Midbrain (tissue), 1 donor: ENCODE results near the gene CHERP.

Experiments used
- DNase-seq: peaks from one replicate; lab custom pipeline; 2025; lab: John Stamatoyannopoulos, UW

CHERP gene

DNA sequence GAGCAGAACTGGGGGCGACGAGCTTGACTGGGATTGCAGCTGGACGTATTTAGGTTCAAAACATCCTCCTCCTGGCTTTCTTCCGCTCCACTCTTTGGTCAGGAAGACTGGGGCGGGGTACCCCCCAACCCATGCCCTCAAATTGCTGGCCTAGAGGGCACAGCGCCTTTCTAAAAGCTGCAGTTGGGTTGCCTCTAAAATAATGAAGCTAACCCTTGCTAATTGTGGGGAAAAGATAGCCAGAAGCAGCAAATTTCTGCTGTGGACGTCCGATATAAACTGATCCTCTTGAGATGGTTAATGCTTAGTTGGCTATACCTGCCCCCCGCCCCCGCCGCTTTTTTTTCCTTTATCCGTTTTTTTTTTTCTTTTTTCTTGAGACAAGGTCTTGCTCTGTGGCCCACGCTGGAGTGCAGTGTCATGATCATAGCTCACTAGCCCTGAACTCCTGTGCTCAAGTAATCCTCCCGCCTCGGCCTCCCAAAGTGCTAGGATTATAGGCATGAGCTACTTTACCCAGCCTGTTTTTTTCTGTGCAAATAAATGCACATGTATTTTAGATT lies 754 bp upstream of the CHERP start:
- DNase-seq = peak; percentile 55

DNA sequence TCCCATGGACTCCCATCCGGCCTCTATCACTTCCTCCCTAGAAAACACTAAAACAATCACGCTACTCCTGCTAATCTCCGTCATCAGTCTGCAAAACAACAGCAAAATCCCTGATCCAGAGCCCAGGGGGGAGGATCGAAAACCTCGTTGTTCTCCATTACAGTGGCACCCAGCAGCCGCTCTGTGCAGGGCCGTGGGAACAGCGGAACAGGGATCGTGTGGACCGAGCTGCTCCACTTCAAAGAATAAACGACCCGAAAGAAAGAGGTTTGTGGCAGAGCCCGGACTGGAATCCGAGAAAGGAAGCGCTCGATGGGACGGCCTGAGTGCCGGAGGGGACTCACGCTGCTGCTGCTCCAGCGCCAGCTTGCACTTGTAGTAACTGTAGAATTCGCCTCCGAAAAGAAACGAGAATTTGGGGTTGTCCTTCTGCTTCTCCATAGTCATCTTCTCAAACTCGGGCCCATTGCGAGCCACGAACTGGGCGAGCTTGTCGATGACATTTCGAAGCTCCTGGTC lies 652 bp downstream of the CHERP start:
- no peak for DNase-seq

DNA sequence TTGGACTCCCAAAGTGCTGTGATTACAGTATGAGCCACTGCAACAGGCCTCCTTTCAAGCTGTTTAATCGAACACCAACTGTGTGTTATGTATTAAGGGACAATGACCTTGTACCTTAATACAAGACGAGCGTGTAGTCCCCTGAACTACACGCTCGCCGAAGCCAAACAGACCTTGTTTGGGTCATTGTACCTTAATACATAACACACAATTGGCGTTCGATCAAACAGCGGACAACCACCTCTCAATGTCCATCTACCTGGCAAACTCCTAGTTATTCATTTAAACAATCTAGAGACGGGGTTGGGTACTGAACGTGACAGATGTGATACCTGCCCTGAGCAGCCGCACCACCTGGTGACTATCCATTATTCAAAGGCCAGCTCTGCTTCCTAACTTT lies 1.3 kb downstream of the CHERP start:
- no peak for DNase-seq

DNA sequence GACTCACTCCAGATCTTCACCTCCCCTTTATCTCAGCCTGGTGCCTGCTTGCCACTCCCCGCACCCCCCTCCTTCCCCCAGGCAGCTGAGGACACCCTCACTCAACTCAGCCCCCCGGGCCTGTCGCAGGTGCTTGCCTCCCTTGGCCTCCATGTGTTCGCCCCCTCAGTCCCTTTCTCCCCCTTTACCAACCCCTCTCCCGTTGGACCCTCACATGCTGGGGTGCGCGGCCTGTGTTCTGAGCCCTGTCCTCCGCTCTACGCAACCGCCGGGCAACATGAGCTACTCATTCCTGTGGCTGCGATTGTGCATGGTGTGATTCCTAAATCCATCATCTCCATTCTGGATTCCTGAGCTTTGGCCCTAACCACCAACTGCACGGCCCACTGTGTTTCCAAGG lies 5.1 kb downstream of the CHERP start:
- no peak for DNase-seq

DNA sequence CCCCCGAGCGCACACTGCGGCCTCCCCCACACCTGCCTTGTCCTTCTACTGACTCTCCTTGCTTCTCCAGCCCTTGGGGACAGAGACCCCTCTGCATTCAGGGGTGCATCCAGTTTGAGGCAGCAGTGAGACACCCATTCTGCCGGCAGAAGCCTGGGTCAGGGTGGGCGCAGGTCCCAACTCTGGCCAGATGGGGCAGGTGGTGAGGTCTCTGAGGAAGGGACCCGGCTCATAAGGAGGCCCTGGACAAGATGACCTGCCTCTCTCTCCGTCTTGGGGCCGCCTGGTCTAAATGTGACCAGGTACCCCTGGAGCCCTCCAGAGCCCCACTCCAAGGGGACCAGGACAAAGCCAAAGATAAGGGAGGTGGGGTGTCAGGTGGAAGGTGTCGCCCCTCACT lies 6.1 kb downstream of the CHERP start:
- no peak for DNase-seq

DNA sequence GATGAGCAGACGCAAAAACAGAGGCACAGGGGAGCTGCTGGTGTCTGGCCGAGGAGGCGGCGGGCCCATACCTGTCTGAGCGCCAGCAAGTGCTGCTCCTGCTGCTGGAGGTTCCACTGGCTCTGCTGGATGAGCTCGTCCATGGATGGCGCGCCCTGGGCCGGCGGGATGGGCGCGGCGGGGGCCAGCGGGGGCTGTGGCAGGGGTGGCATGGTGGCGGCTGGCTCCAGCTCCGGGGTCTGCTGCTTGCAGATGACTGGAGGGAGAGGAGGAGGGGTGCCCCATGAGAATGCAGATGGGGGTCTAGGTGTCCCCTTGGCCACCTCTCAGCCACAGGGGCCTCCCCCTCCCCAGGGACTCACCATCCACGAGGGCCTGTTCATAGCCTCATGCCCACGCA lies 6.9 kb downstream of the CHERP start:
- DNase-seq = no peak

DNA sequence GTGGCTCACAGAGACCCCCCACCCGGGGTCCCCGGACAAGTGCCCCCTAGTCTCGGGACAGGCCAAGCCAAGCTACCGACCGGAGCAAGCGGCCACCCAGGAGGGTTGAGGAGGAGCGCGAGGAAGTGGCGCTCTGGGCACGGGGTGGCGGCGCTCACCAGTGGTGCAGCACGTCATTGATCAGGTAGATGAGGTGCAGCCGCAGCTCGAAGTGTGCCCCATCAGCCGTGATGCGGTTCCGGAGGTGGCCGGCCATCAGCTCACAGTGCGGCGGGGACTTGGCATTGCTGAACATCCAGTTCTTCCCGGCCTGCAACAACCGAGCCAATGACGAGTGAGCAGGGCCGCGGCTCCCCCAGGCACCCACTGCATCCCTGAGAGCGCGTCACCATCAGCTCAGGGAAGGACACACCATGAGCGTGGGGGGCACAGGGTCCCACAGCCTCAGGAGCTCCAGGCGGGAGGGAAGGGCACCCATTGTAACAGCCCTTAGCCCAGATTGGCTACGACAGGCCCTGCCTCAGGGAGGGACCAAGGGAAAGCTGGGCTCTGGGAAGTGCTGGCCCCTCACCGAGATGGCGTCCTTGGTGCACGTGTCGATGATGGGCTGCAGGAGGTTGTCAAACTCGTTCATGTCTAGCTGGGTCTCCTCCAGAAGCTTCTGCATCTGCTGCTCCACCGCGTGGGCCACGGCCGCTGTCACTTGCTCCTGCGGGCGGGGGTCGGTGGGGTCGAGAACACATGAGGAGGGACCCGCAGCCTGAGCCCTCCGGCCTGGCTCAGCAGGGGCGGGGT lies 9.6 kb downstream of the CHERP start:
- no peak for DNase-seq

DNA sequence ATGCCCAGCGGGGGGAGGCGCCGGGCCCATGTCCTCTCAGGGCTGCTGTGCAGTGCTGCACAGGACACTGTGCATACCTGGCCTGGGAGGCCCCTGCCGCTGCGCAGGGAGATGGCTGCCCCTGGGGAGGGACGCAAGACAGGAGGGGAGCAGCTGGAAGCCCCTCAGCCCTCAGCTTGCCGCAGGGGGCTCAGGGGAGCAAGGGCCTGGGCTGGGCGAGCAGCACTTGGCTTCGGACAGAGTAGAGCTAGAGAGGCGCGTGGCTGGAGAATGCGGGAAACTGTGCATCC lies 10.9 kb downstream of the CHERP start:
- no peak for DNase-seq

DNA sequence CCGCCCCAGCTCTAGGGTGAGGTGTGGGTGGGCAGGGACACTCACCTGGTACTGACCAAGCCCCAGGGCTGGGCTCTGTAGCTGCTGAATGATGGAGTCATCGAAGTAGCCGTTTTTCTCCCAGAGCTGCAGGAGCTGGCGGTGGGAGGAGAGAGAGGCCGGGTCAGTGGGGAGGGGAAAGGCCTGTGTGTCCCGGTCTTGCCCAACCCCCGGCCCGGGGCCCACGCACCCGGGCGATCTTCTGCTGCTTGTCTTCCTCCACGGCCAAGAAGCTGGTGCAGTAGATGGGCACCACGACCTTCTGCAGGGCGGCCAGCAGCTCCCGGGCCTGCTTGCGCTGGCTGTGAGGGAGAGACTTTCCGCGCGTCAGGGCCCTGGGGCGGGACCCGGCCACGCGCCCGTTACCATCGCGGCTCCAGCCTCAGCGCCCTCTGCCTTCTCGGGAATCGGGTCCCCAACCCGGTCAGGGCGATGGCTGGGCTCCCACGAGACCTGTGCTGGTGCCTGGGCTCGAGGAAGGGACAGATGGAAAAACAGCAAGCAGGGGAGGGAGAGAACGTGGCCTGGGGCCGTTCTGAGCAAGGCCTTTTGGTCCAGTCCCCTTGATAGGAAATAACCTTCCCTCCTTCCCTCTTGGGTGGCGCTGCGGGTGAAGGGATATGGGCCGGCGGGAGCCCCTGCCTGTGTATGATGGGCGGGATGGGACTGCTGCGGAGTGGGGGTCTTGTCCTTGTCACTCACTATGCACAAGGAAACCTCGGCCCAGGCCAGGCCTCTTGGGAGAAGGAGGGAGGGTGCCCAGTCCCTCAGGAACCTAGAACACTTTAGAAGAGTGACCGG lies 11.5 kb downstream of the CHERP start:
- DNase-seq = no peak

DNA sequence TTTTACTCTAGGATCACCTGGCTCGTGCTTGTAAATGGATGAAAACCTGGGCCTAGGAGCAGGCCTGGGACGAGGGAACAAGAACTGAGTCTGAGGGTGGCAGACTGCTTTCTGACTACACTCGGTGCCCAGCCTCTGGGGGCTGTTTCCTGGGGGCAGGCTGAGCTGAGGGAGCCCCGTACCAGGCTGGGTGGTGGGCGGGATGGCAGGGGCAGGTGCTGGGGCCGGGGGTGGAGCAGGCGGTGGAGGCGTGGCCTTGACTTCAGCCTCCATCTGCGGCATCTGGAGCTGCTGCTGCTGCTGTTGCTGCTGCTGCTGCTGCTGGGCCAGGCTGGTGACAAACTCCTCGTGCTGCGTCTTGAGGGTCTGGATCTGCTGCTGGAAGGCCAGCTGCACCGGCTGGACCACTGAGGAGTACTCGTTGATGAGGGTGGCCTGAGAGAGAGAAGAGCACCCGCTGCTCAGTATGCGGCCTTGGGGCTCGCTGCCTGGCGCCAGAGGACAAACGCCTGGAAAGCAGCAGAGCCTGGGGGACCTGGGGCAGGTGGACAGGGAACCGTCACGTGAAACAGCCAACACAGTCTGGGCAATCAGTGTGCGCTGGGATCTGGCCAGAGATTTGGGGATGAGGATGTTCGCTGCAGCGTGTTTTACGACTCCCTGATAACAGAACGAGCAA lies 12.6 kb downstream of the CHERP start:
- DNase-seq = no peak

DNA sequence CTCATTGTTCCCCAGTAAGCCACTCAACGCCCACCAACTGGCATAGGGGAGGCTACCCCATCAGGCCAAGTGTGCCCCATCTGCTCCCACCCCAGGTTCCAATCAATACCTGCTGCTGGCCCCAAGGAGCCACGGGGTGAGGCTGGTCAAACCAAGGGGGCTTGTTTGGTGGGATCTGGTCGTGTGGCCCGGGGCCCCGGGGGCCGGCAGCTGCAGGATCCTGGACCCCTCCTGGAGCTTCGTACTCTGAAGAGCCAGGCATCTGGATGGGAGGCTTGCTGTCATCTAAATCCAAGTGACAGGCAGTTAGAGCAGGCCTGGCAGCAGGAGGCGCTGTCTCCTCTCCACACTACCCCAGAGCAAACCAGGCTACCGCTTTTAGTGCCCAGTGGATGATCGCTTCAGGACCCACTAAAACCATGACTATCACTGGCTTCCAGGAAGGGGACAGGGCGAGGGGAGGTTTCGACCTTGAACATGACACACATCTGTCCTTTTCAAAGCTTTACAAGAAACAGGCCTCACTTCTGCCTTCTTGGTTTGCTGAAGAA lies 14.2 kb downstream of the CHERP start:
- no peak for DNase-seq

DNA sequence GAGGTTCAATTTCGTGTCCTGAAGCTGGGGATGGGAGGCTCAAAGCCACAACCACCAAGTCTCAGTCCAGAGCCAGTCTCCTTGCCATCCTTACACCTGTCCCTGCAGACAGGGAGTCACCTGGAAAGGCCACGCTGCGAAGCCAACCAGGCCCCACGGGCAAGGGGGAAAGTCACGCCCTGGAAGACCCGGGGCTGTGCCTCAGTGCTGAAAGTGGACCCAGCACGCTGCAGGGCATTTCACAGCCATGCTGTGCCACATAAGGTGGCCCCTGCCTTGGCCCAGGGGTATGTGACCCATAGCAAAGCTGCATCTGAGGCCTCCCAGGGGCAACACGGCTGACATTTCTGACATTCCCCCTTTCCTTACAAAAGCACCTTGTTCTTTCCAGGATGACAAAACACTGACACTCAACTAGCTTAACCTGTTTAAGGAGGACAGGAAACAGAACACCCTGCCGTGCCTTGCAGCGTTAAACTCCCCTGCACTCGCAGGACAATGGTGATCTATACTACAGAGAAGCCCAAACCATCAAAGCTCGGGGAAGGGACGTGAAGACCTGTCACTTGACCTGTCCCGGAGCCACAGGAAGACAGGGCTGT lies 14.8 kb downstream of the CHERP start:
- DNase-seq = no peak

DNA sequence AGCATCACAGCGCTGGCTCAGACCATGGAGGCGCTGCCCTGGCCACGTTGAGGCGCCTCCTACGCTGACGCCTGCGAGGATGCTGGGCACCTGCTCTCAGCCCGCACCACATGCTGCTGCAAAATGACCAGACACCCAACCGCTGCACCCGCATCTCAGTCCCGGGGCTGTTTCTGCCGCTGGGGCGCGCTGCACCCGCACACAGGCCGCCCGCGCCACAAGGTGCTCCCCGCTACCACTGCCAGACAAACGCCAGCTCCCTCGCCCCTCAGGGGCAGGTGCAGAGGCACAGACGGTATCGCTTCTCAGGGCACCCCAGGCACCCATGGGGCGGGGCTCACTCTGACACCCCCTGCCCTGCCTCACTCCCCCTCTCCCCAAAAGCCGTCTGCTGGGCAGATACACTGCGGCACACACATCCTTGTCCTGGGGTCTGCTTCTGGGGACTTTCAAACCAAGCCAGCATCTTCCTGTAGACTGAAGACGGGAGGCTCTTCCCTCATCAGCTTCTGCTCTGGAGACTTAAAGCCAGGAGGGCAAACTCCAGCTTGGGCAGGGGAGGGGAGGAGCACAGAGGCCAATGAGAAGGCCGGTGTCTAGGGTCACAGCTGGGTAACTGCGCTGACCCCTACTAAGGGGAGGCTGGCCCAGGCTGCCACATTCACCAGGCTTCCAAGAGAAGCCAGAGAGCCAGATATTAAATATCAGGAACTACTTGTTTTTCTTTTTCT lies 16.3 kb downstream of the CHERP start:
- no peak for DNase-seq

DNA sequence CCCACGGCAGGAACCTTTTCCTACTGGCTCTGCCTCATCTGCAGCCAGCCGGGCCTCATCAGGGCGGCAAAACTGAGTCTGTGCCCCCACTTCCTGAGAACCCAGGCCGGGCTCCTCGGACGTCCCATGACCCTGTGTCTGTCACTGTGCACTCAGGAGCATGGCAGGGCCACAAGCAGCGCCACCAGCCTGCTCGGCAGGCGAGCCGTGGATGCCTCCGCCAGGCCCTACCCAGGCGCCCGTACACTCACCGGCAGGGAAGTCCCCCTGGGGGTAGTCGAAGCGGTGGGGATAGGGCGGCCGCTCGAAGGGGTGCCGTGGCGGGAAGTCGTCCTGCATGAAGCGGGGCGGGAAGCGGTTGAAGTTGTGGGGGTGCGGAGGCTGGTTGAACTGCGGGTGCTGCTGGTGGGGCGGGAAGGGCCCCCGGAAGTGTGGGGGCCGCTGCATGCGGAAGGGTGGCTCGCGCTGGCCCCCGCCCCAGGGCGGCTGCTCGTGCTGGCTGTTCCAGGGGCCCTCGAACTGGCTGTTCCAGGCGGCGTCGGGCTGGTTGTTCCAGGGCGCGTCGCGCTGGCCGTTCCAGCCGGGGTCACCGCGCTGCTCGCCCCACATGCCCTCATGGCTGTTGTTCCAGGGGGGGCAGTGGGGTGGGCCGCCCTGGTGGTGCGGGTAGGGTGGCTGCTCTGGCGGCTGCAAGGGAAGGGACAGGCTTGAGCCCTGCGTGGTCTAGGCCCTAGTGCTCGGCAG lies 17.1 kb downstream of the CHERP start:
- DNase-seq = no peak

DNA sequence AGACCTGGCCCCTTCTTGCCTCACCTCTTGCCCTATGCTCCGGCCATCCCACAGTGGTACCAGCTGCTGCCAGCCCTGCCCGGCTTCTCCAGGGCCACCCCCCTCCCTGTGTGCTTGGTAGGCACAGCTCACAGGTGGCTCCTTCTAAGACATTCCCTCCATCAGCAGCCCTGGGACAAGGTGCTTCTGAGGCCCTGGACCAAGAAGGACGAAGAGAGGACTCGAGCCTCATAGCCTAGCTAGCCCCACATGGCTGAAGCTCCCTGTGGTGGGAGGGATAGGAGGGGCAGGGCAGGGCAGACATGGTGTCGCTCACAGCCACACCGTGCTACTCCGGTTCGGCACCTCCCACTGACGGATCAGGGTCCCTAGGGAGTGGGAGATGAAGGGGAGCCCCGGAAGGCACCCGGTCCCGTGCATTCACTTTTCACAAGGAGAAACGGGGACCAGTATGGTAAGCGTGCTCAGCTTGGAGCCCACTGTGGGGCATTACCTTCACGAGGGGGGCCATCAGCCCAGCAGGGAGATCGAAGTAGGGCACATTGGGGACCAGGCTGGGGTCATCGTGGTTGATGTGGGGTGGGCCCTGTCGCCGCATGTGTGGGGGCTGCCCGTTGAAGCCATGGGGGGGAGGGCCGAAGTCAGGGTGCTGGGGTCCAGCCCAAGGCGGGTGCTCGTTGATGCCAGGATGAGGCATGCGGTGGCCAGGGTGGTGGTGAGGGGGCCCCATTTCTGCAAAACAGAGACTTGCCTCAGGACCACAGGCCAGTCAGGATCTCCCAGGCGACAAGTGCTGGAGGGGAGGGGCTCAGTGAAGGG lies 19.5 kb downstream of the CHERP start:
- no peak for DNase-seq

DNA sequence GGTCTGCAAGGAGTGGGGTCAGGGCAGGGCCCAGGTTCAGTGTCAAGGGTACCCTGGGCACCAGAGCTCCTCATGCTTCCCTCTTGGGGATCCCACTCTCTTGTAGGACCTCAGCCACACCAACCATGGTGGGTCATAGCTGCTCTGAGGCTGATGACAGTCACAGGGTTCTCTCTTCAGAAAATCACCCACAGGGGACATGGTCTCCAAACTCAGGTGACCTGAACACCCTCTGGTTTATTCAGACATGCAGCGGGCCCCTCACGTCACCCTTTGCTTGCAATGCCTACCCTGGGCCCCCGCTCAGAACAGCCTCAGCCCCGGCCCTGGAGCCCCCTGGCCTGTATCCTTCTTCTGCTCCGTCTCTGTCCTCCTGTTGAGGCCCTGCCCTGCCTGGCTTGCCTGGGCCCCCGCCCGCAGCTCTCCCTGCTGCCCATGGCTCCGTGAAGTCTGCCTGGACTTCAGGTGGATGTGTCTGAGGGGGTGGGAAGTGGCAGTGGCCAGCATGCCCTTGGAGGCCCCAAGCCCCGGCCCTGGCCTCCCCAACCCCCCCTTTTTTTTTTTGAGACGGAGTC lies 20.4 kb downstream of the CHERP start:
- no peak for DNase-seq

DNA sequence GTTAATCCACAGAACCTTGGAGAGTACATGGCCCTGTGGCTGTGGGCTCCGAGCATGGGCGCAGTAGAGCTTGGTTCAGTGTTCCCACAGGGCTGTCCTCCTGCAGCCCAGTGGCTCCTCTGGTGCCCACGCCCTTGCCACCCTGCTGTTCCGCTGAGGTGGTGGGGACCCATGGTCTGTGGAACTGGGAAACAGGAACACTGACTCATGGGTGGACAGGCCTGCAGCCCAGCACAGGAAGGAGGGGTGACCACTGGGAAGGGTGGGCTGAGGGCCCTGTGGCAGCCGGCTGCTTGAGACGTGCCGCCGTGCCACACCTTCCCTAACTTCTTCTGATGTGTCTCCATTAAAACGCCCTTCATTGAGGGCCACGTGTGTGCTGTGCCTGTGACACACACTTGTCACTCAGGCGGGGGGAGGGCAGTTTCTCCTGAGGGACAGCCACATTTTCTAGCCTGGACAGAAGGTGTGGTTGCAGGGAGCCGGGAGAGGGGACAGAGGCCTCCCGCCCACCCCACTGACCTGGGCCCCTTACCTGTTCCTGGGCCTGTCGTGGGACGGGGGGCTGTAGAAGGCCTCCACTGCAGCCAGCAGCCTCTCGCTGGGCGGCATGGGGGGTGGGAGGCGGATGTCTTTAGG lies 21.1 kb downstream of the CHERP start:
- no peak for DNase-seq
